ENCODE data around the gene SFTPB.
A peak's percentile ranks its signal among the peaks of the same experiment; 100 is the strongest.

Gene SFTPB

DNA sequence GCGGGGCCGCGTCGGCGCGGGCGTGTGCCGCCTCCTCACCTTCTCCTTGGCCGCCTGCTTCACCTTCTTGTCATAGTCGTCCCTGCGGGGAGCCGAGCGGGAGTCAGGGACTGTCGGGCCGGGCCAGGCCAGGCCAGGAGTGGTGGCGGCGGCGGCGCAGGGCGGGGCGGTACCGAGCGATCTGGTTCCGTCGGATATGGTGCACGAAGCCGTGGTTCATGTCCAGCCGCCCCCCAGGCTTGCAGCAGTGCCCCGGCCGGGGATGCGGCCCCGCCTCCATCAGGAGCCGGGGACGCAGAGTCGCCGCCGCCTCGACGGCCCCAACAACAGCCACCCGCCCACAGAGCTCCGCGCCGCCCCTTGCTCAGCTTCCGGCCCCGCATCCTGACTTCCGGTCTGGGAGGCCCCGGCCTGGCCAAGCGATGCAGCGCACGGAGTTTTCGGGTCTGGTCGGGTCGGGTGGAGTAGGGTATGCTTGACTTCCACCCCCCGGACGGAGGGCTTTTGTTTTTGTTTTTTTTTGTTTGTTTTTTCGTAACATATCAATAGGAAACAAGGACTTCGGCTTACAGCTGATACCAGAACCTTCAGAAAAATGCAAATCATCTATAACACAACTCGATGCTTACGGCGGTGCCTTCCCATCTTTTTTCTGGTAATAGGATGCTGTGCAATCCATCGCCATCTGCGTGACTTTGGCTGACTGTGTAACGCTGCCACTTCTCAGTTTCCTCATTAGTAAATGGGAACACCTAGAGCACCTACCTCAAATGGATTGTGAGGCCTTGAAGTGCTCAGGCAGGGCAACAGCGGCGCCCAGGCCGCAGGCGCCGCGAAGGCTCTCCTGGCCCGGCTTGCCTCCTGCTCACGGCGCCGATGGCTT is 56.1 kb downstream of the SFTPB start, which contains the start of gene C2orf68:
Gene C2orf68 (minus strand): TSS at position 362 of the 883 bp plus-strand sequence. CDS start 82 bp downstream, at position 280.
- DNase-seq (ENCODE audit: low spot score) = peak; percentile 87

DNA sequence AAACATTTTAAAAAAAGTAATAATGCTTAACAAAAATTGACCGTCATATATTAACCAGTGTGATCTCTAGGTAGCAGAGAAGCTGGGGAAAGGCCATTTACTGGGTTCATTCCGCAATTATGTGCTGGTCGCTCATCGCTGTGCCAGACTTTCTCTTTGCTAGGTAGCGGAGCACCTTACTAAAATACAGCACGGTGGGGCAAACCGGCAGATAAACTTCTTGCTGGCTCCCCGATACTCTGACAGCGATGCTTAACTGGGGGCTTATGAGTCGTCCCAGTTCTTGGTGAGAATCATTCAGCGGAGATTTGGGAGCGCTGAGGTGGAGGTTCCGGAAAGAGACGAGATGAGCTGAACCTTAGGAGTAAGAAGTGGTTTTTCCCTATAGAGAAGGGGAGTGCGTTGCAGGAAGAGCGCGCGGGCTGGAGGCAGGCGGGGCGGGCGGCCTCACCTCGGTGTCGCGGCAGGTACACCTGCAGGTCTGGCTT is 56.7 kb downstream of the SFTPB start:
- no peak for DNase-seq (ENCODE audit: low spot score)

Measured in globus pallidus (tissue), 1 donor.